NCI-H1436 (cell line): ENCODE results near the gene VAV1.

ENCODE experiments used
- DNase-seq: peaks from one replicate; lab custom pipeline; 2025; lab: John Stamatoyannopoulos, UW

The VAV1 gene, protein sequence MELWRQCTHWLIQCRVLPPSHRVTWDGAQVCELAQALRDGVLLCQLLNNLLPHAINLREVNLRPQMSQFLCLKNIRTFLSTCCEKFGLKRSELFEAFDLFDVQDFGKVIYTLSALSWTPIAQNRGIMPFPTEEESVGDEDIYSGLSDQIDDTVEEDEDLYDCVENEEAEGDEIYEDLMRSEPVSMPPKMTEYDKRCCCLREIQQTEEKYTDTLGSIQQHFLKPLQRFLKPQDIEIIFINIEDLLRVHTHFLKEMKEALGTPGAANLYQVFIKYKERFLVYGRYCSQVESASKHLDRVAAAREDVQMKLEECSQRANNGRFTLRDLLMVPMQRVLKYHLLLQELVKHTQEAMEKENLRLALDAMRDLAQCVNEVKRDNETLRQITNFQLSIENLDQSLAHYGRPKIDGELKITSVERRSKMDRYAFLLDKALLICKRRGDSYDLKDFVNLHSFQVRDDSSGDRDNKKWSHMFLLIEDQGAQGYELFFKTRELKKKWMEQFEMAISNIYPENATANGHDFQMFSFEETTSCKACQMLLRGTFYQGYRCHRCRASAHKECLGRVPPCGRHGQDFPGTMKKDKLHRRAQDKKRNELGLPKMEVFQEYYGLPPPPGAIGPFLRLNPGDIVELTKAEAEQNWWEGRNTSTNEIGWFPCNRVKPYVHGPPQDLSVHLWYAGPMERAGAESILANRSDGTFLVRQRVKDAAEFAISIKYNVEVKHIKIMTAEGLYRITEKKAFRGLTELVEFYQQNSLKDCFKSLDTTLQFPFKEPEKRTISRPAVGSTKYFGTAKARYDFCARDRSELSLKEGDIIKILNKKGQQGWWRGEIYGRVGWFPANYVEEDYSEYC

DNA sequence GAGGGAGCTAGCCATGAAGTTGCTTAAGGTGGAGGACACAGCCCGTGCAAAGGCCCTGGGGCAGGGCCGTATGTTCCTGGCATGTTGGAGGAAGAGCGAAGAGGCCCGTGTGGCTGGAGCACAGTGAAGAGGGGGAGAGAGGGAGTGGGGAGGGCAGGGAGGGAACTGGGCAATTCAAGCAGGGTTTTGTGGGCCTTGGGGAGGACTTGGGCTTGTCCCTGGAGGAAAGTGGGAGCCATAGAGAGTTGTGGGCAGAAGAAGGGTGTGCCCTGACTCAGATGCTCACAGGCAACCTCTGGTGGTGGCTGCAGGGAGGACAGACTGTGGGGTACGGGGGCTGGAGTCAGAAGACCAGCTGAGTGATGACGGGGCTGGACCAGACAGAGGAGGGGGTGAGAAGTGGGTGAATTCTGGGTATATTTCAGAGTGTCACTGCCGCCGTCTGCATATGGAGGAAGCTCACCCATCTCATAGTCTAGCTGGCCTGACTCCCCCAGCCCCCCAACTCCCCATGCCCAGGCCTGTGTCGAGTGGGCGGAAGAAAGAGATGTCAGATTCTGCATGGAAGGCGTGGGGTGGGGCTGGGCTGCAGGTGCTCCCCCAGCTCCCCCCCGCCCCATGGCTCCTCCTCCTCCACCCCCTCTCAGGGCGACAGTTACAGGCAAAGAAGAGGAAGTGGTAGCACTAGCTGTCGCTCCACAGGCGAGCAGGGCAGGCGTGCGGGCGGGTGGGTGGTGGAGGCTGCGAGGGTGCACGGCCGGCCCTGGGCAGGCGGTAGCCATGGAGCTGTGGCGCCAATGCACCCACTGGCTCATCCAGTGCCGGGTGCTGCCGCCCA lies at the start of gene VAV1:
TSS of gene VAV1 (plus strand) at position 681 of the 838 bp plus-strand sequence. CDS start at position 781, 100 bp downstream.
- DNase-seq, result no peak

DNA sequence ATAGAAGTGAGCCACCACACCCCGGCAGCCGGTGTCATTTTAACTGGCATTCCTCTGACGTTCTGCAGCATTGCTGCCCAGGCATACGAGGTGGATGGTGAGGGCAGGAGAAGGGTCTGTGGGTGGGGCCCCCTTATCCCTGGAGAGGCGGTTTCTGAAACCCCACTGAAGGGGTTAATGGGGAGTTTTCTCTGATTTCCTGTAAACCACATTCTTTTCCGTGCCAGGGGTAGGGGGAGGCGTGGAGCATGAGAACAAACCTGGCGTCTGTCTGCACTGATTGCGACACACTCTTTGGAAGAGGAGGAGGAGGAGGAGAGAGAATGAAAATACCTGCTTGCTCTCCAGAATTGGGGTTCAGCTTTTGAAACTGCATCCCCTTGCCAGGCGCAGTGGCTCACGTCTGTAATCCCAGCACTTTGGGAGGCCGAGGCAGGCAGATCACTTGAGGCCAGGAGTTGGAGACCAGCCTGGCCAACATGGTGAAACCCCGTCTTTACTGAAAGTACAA lies 49.3 kb upstream of the VAV1 start:
- DNase-seq, result no peak

DNA sequence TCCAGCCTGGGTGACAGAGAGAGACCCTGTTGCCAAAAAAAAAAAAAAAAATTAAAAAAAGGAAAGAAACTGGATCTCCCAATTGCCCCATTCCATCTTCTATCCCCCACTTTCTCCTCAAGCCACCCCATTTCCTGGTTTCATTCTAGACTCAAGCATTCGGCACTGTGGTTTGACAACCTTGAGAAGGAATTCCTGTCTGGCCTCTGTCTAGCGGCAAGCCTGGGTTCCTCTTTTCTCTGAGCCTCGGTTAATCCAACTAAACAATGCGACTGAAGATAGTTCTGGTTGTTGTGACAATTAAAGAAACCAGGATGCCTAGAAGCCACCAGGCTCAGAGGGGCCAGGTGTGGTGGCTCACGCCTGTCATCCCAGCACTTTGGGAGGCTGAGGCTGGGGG lies 48.8 kb upstream of the VAV1 start:
- DNase-seq, result no peak

DNA sequence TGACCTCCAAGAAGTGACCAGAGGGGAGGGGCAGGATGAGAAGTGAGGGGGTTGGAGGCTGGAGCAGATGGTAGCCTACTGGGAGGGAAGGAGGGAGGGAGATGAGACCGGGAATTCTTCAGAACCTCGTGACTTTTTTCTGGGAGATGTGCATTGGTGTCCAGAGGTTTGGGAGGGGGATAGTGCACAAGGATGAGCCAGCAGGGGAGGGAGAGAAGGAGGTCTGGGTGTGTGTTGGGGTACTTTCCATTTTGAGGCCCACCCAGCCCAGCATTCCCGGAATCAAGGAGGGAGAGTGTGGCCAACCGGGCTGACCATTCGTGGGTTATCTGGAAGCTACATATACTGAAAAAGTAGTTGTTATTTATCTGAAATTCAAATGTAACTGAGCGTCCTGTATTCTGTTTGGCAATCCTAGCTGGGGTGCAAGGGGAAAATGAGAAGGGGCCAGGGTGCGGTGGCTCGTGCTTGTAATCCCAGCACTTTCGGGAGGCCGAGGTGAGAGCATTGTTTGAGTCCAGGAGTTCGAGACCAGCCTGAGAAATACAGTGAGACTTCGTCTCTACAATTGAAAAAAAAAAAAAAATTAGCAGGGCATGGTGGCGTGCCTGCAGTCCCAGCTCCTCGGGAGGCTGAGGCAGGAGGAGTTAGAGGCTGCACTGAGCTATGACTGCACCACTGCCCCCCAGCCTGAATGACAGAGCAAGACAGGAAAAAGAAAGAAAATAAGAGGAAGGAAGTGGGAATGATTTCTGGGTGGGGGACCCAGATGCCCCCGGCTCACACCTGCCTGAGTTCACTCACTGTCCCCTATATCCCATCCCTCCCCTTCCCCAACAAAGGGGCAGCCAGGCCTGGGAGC lies 47.6 kb upstream of the VAV1 start:
- no peak for DNase-seq

DNA sequence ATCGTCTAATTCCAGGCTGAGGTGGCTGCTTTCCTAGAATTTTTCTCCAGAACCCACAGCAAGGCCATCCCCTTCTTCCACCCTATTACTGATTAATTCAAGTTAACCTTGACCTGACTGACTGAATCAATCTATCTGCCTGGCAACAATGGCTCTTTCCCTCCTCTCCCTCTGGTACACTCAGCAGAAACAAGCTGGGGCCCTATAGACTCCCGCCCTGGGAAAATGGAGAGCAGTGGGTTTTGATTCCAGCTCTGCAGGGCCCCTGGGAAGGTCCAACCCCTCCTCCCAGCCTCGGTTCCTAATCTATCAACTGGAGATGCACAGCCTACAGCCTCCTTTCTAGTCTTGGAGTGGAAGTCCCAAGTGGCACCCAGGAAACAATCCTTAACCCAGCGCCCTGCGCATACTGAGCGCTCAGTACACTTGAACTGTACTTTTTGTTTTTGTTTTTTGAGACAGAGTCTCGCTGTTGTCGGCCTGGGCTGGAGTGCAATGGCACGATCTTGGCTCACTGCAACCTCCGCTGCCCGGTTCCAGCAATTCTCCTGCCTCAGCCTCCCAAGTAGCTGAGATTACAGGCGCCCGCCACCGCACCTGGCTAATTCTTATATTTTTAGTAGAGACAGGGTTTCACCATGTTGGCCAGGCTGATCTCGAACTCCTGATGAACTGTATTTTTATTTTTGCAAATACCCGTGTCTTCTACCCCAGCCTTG lies 46.8 kb upstream of the VAV1 start:
- no peak for DNase-seq

DNA sequence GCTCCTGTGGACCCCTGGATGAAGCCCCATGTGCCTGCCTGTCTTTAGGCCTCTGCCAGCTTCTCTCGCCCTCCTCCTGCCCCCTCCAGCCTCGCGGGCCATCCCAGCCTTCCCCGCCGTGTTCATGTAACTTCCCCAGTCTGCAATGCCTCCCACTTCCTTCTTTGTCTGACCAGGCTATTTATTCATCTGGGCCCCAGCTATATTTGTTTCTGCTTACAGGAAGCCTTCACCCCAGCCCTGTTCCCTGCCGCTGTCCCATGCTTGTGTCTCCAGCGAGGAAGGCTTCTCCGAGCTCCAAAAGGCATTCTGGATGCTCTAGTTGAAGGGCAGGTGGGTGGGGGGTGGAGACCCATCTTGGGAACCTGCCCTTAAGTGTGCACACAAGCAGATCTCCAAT lies 44.2 kb upstream of the VAV1 start:
- no peak for DNase-seq

DNA sequence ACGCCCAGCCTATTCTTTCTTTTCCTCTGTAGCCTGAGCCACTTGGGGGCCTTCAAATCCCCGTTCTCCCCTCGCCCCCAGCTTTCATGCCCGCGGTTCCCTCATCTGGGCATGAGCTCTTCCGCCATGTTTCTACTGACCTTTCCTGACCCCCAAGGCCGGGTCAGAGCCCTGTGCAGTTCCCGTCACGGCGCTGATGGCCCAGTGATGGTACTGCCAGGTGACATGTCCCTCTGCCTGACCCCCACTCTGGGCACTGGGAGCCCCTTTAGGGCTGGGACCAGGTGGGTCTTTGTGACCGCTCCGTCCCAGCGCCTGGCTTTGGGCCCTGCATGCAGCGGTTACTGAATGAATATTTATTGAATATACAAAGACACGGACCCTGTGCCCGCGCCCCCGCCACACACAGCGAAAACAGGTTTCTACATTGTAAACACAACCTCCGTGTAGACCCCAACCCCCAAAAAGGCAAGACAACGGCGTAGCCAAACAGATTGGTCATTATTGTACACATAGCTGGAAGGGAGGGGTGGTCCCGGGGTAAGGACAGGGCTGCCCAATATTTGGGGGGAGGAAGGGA lies 42.8 kb upstream of the VAV1 start:
- no peak for DNase-seq

DNA sequence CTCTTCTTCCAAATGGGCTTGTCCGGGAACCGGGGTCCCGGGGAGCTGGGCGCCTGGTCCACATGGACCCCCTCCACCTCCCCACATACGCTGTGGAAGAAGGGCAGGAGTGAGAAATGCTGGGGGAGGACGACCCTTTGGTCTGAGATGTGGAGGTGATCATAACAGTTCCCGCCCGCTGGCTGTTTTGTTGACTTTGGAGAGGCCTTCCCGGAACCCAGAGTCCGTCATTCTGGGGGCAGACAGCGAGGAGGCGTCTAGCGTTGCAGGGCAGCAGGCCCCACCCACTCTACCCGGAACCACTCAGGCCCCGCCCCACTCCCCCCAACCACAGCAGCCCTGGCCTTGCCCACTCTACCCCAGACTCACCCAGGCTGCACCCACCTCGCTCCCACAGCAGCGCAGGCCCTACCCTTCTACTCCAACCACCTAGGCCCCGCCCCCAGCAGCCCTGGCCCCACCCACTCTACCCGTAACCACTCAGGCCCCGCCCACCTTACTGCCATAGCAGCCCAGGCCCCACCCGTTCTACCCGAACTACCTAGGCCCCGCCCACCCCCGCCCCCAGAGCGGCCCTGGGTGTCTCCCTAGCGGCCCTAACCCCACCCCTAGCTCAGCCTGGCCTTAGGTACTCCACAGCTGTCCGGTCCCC lies 42.2 kb upstream of the VAV1 start:
- no peak for DNase-seq

DNA sequence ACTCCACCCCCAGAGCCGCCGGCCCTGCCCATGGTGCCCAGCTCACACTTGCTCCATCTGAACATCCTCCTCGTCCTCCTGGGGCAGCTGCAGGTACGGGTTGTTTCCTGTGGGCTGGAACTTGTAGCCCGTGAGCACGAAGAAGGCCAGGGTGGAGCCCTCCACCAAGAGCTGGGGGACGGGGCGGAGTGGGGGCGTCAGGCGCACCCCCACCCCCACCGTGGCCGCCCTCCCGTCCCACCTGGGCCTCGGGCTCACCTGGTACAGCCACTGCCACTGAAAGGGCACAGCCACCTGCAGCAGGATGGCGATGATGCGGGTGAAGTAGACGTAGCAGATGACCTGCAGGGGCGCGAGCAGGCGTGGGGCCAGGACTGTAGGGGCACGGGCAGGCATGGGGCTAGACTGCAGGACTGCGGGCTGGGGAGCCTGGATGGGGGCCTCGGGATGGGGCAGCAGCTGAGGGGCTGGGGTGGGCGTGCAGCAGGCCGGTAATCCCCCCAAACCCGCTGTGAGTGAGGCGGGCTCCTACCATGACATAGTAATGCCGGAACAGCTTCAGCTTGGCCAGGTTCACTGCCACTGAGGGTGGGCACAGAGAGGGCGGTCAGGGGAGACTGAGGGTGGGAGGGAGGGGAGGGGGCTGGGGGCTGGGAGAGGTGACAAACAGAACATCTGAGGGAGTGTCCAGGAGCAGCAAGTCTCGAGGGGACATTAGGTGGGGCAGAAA lies 41.4 kb upstream of the VAV1 start:
- no peak for DNase-seq

DNA sequence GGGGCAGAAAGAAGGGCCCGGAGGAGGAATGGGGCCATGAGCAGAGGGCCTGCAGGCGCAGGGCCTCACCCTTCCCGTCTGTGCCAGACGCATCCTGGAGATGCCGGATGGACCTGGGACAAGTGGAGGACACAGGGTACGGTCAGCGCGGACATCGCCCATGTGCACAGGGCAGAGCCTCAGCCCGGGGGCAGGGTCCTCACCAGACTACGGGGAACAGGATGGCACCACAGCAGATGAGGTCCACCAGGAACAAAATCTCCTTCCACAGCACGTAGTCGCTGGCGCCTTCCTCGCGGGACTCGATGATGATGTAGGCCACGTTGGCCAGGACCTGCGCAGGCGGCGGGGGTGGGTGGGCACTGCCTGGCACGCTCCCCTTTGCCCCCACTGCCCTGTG lies 40.7 kb upstream of the VAV1 start:
- no peak for DNase-seq

DNA sequence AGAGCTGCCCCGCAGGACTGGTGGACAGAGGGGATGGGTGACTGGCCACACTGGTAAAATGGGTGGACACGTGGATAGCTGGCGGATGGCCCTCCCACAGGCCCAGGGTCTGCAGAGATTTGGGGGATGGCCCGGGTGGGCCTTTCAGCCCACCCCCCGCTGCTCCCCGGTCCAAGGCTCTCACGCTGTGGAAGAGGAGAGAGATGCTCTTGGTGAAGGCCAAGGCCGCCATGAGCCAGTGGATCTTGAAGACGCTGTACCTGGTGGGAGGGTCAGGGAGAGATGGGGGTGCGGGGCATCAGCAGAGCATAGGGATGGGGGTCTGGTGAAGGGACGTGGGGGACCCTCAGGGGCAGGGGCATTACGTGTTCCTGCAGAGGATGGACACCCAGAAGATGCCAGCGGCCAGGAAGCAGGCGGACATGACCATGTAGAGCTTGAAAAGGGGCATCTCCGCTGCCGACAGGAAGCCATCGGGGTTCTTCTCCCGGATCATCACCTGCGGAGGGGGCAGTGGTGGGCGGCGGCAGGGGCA lies 39.6 kb upstream of the VAV1 start:
- no peak for DNase-seq

DNA sequence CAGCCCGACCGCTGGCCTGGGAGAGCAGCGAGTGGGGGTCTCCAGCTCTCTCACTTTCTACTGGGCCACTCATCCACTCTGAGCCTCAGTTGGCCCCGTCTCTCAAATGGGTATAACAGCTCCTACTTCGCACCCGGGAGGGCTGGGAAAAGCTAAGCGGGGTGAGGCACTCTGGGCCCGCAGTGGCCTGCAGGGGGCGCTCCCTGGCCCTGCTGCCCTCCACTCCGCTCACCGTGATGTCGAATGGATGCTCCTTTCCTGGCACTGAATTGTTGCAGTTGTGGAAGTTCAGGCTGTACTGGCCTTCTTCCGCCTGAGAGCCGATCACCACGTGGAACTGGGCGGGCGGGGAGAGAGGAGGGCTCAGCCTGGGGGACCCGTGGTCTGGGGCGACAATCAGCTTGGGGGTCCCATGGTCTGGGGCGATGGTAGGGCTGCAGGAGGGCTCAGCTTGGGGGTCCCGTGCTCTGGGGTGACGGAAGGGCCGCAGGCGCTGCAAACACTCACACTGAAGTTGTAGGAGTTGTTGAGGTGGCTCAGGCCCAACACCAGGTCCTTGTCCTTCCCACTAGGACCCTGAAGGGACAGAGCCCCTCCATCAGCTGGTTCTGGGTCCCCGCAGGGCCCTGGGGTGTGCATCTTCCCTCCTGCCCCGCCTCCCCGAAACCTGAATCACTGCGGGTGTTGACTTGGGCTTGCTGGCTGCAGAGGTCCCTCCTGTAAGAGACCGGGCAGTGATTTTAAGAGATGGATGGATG lies 39.0 kb upstream of the VAV1 start:
- no peak for DNase-seq

DNA sequence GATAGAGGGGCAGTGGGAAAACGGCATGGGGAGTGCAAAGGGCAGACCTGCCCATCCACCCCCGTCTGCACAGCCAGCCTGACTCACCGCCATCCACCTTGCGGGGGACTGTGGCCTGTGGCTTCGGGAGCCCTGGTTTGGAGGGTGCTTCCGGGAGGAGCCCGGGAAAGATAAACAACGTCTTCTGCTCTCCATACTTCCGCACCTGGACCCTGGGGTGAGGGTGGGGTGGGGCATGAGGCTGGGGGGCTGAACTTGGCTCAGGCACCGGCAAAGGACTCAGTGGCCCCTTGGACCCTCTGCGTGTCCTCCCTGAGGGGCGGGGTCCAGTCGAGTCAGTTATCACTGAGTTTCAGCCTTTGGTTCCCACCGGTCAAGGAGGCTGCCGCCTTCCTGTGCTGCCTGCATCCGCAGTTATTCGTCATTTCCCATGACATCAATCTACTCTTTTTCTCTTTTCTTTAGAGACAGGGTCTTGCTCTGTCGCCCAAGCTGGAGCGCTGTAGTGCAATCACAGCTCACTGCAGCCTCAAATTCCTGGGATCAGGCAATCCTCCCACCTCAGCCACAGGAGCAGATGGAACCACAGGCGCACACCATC lies 38.3 kb upstream of the VAV1 start:
- no peak for DNase-seq

DNA sequence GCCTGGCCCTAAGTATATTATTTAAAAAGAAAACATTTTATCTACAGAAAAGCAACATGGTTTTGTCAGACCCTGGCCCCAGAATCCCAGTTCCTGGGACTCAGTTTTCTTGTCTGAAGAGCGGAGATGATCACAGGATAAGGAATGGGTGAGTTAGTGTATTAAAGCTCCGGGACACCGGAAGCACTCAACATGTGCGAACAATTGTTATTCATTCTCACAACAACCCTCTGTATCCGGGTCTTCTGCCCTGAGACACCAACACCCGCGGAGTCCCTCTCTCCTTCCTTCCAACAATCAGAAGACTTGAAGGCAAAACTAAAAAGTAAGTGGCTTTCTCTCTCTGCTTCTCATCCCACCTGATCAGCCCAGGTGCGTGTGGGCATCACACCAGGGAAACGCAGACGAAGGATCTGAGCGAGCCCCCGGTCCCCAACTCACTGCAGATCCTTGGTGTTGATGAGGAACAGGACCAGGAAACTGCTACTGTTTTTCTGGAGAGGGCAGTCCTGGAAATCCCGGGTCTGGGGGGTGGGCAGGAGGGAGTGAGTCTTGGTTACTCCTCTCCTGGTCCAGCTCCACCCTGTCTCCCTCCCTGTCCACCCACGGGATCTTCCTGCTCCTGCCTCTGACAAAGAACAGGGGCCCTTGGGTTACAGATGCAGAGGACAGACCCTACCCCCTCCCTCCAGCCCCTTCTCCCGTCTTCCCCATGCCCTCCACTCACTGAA lies 37.2 kb upstream of the VAV1 start:
- DNase-seq, result no peak

DNA sequence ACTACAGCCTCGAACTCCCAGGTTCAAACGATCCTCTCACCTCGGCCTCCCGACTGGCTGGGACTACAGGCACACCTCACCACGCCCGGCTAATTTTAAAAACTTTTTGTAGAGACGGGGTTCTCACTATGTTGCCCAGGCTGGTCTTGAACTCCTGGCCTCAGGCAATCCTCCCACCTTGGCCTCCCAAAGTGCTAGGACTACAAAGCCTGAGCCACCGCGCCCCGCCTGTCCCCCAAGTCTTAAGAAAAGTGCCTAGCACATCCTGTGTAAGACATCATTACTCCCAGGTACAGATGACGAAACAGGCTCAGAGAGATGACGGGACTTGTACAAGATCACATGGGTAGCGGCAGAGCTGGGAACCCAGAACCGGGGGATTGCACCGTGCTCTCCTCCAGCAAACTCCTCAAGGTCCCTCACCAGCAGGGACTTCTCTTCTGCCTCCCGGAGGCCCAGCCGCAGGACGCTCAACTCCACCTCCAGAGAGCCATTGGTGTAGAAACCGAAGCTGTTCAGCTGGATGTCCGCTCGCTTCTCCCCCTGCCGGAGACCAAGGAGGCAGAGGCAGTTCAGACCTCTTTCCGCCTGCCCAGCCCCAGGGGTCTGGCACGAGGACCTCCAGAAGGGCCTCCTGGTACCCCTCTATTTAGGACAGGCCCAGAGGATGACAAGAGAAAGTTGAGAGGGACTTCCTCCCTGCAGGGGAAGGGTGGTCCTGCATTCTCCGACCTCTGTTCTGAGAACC lies 36.2 kb upstream of the VAV1 start:
- peak; percentile 65 for DNase-seq

DNA sequence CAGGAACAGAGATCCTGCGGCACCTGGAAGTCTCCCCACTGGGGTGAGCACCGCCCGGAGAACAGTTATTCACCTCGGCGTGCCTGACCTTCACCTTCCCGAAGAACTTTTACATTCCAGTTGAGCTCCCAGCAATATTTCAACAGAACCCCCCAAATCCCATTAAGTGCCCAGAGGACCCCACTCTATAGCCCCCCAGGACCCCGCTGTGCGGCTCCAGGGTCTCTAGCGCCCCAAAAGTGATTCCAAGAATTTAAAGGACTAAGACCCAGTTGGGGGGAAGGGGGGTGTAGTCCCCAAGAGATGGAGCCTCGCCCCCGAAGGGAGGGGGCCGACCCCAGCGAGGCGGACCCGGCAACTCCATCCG lies 35.6 kb upstream of the VAV1 start:
- no peak for DNase-seq
